WTC11 (cell line): Measurements from ENCODE around the gene CFAP91. TPM values are rescaled to one million over a fixed set of nuclear protein-coding genes. Genes with fewer than 3 reads are reported as not detected.
A peak's percentile ranks its signal among the peaks of the same experiment; 100 is the strongest.

Experiments used
- ATAC-seq: fragments of 200-7000 bp; cut with Tn5 transposase; 2 replicates; pipeline ENCODE4 v1.10.0; 2021; ENCODE audit warnings: mild to moderate bottlenecking, moderate library complexity
- CTCF ChIA-PET: fragments of 300-600 bp; sonication (Branson Sonifier 250); formaldehyde crosslinking; loops from one replicate; lab custom pipeline; 2021; ENCODE audit warnings: antibody characterized with exemption; lab: Charles Lee
- POLR2A ChIA-PET: fragments of 350-600 bp; sonication (Branson Sonifier 250); formaldehyde crosslinking; loops from one replicate; lab custom pipeline; 2021; ENCODE audit warnings: antibody characterized with exemption; lab: Charles Lee
- DNase-seq: peaks from one replicate; pipeline ENCODE4 v3.0.0; 2021; ENCODE audit warnings: low spot score
- H3K27ac Mint-ChIP-seq: 2 replicates; pipeline ENCODE4 v1.8.0; 2021; ENCODE audit warnings: mixed read lengths
- H3K27me3 Mint-ChIP-seq: 2 replicates; pipeline ENCODE4 v1.8.0; 2021; ENCODE audit warnings: low read depth, mild to moderate bottlenecking, moderate library complexity, mixed read lengths
- H3K36me3 Mint-ChIP-seq: 2 replicates; pipeline ENCODE4 v1.8.0; 2021; ENCODE audit warnings: mixed read lengths
- H3K4me1 Mint-ChIP-seq: 2 replicates; pipeline ENCODE4 v1.8.0; 2022; ENCODE audit warnings: mixed read lengths
- H3K4me3 Mint-ChIP-seq: 2 replicates; pipeline ENCODE4 v1.8.0; 2021; ENCODE audit warnings: mild to moderate bottlenecking, moderate library complexity, mixed read lengths
- H3K9me3 Mint-ChIP-seq: 2 replicates; pipeline ENCODE4 v1.8.0; 2021; ENCODE audit warnings: mixed read lengths
- ATF1 ChIP-seq: sonication (generic); formaldehyde crosslinking; IDR thresholded peaks from 2 replicates; pipeline ENCODE4 v1.8.1; 2023; ENCODE audit warnings: mild to moderate bottlenecking, moderate library complexity, missing genetic modification reagents
- CBFB ChIP-seq: sonication (generic); formaldehyde crosslinking; IDR thresholded peaks from 2 replicates; pipeline ENCODE4 v1.8.1; 2022; ENCODE audit warnings: mild to moderate bottlenecking, low read depth, missing genetic modification reagents
- EMX1 ChIP-seq: fragments of 250-450 bp; sonication (Bioruptor Pico); IDR thresholded peaks from 2 replicates; pipeline ENCODE4 v1.8.0; 2021; ENCODE audit warnings: mild to moderate bottlenecking
- FOXJ3 ChIP-seq: sonication (generic); formaldehyde crosslinking; IDR thresholded peaks from 2 replicates; pipeline ENCODE4 v1.9.0; 2021; ENCODE audit warnings: missing genetic modification reagents, mild to moderate bottlenecking, borderline replicate concordance
- FOXP1 ChIP-seq: sonication (generic); formaldehyde crosslinking; IDR thresholded peaks from 2 replicates; pipeline ENCODE4 v1.8.0; 2022; ENCODE audit warnings: missing genetic modification reagents, mild to moderate bottlenecking, moderate library complexity, borderline replicate concordance
- IRF2 ChIP-seq: sonication (generic); formaldehyde crosslinking; IDR thresholded peaks from 2 replicates; pipeline ENCODE4 v1.8.0; 2022; ENCODE audit warnings: low read depth, missing genetic modification reagents, borderline replicate concordance
- KAT7 ChIP-seq: sonication (generic); formaldehyde crosslinking; IDR thresholded peaks from 2 replicates; pipeline ENCODE4 v1.8.1; 2023; ENCODE audit warnings: missing genetic modification reagents, mild to moderate bottlenecking, borderline replicate concordance
- NFE2L1 ChIP-seq: sonication (generic); formaldehyde crosslinking; IDR thresholded peaks from 2 replicates; pipeline ENCODE4 v1.8.1; 2023; ENCODE audit warnings: missing genetic modification reagents
- NR1H2 ChIP-seq: sonication (generic); formaldehyde crosslinking; IDR thresholded peaks from 2 replicates; pipeline ENCODE4 v1.9.0; 2021; ENCODE audit warnings: mild to moderate bottlenecking, moderate library complexity, missing genetic modification reagents
- RELA ChIP-seq: sonication (generic); formaldehyde crosslinking; IDR thresholded peaks from 2 replicates; pipeline ENCODE4 v1.8.1; 2022; ENCODE audit warnings: missing genetic modification reagents, mild to moderate bottlenecking, borderline replicate concordance
- SMAD3 ChIP-seq: sonication (generic); formaldehyde crosslinking; IDR thresholded peaks from 2 replicates; pipeline ENCODE4 v1.8.0; 2022; ENCODE audit warnings: missing genetic modification reagents, mild to moderate bottlenecking, borderline replicate concordance
- SOX15 ChIP-seq: fragments of 250-450 bp; sonication (Bioruptor Pico); IDR thresholded peaks from 2 replicates; pipeline ENCODE4 v1.9.0; 2021; ENCODE audit warnings: mild to moderate bottlenecking
- TEAD4 ChIP-seq: sonication (generic); formaldehyde crosslinking; IDR thresholded peaks from 2 replicates; pipeline ENCODE4 v1.8.0; 2022; ENCODE audit warnings: mild to moderate bottlenecking, missing genetic modification reagents
- ZBTB21 ChIP-seq: sonication (generic); formaldehyde crosslinking; IDR thresholded peaks from 2 replicates; pipeline ENCODE4 v1.8.1; 2023; ENCODE audit warnings: mild to moderate bottlenecking, missing genetic modification reagents, borderline replicate concordance
- ZNF232 ChIP-seq: sonication (generic); formaldehyde crosslinking; IDR thresholded peaks from 2 replicates; pipeline ENCODE4 v1.8.0; 2022; ENCODE audit warnings: mild to moderate bottlenecking, missing genetic modification reagents
- ZNF396 ChIP-seq: fragments of 250-450 bp; sonication (Bioruptor Pico); IDR thresholded peaks from 2 replicates; pipeline ENCODE4 v1.8.0; 2021; ENCODE audit warnings: mild to moderate bottlenecking, moderate library complexity, borderline replicate concordance
- ZNF416 ChIP-seq: fragments of 250-450 bp; sonication (Bioruptor Pico); IDR thresholded peaks from 2 replicates; pipeline ENCODE4 v1.9.0; 2021; ENCODE audit warnings: mild to moderate bottlenecking, inconsistent platforms
- total RNA-seq: library from RNA; stranded (reverse); gene quantifications from 3 replicates; pipeline ENCODE4 v1.2.3, GENCODE V29; 2021
- TF ChIP-seq, protein P1 (sequence below): sonication (generic); formaldehyde crosslinking; IDR thresholded peaks from 2 replicates; pipeline ENCODE4 v1.8.1; 2022; ENCODE audit warnings: mild to moderate bottlenecking, missing genetic modification reagents, moderate library complexity, borderline replicate concordance
- TF ChIP-seq, protein P2 (sequence below): sonication (generic); formaldehyde crosslinking; IDR thresholded peaks from 2 replicates; pipeline ENCODE4 v1.8.1; 2023; ENCODE audit warnings: mild to moderate bottlenecking, moderate library complexity, missing genetic modification reagents
- TF ChIP-seq, protein P3 (sequence below): sonication (generic); formaldehyde crosslinking; IDR thresholded peaks from 2 replicates; pipeline ENCODE4 v1.8.1; 2022; ENCODE audit warnings: low read depth, missing genetic modification reagents, borderline replicate concordance
- TF ChIP-seq, protein P4 (sequence below): sonication (generic); formaldehyde crosslinking; IDR thresholded peaks from 2 replicates; pipeline ENCODE4 v1.8.0; 2022; ENCODE audit warnings: missing genetic modification reagents
- TF ChIP-seq, protein P5 (sequence below): sonication (generic); formaldehyde crosslinking; IDR thresholded peaks from 2 replicates; pipeline ENCODE4 v1.8.1; 2022; ENCODE audit warnings: low read depth, mild to moderate bottlenecking, moderate library complexity, missing genetic modification reagents, borderline replicate concordance
- TF ChIP-seq, protein P6 (sequence below): sonication (generic); formaldehyde crosslinking; IDR thresholded peaks from 2 replicates; pipeline ENCODE4 v1.8.0; 2023; ENCODE audit warnings: missing genetic modification reagents
- TF ChIP-seq, protein P7 (sequence below): sonication (generic); formaldehyde crosslinking; conservative IDR thresholded peaks from 2 replicates; pipeline ENCODE4 v1.8.1; 2022; ENCODE audit warnings: mild to moderate bottlenecking, missing genetic modification reagents
- TF ChIP-seq, protein P8 (sequence below): sonication (generic); formaldehyde crosslinking; IDR thresholded peaks from 2 replicates; pipeline ENCODE4 v1.8.0; 2022; ENCODE audit warnings: mild to moderate bottlenecking, missing genetic modification reagents

The CFAP91 gene
- total RNA-seq, 1 experiment from 2014 or later: 3.5 TPM

DNA sequence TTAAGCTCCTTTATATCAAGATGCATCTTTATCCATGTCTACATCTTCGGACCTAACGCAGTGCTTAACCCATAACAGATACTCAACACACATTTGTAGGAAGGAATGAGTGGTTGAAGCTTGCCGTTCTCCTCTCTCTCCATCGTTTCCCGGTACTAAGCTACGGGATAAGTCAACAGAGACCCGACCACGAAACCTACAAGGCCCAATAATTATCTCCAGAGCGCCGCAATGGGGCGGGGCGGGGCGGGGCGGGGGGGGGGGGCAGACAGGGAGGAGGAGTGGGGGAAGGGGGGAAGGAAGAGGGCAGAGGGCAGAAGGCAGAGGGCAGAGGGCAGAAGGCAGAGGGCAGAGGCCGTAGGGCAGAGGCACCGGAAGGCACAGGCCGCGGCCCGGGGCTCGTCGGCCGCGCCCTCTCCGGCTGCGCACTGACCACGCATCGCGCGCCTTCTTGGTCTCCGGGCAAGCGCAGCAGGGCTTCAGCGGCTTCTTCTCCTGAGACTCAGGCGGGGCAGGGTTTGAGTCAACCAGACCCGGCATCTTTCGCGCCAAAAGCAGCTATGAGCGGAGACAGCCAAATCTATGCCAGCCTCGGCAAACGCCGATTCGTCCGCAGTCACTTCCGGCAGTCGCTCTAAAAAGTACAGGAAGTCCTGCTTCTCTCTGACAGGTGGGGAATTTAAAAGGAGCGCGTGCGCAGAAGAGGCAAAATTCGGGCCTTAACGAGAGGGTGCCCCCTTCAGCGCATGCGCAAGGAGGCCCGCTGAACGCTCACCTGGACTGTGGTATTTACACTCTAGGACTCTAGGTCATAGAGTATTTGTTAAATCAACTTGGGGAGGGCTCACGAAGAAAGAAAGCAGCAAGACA is 25.8 kb upstream of the CFAP91 start, which contains the start of gene COX17 (continued):
- TF ChIP-seq, protein P1, sequence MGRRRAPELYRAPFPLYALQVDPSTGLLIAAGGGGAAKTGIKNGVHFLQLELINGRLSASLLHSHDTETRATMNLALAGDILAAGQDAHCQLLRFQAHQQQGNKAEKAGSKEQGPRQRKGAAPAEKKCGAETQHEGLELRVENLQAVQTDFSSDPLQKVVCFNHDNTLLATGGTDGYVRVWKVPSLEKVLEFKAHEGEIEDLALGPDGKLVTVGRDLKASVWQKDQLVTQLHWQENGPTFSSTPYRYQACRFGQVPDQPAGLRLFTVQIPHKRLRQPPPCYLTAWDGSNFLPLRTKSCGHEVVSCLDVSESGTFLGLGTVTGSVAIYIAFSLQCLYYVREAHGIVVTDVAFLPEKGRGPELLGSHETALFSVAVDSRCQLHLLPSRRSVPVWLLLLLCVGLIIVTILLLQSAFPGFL (CRISPR knock-in tag): no peak
- no peak for TF ChIP-seq ZNF416 (CRISPR knock-in tag)
- TF ChIP-seq, protein P2, sequence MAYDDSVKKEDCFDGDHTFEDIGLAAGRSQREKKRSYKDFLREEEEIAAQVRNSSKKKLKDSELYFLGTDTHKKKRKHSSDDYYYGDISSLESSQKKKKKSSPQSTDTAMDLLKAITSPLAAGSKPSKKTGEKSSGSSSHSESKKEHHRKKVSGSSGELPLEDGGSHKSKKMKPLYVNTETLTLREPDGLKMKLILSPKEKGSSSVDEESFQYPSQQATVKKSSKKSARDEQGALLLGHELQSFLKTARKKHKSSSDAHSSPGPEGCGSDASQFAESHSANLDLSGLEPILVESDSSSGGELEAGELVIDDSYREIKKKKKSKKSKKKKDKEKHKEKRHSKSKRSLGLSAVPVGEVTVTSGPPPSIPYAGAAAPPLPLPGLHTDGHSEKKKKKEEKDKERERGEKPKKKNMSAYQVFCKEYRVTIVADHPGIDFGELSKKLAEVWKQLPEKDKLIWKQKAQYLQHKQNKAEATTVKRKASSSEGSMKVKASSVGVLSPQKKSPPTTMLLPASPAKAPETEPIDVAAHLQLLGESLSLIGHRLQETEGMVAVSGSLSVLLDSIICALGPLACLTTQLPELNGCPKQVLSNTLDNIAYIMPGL: no peak
- TF ChIP-seq, protein P3, sequence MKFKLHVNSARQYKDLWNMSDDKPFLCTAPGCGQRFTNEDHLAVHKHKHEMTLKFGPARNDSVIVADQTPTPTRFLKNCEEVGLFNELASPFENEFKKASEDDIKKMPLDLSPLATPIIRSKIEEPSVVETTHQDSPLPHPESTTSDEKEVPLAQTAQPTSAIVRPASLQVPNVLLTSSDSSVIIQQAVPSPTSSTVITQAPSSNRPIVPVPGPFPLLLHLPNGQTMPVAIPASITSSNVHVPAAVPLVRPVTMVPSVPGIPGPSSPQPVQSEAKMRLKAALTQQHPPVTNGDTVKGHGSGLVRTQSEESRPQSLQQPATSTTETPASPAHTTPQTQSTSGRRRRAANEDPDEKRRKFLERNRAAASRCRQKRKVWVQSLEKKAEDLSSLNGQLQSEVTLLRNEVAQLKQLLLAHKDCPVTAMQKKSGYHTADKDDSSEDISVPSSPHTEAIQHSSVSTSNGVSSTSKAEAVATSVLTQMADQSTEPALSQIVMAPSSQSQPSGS: no peak
- TF ChIP-seq CBFB (CRISPR knock-in tag): no peak
- TF ChIP-seq IRF2 (CRISPR knock-in tag): no peak
- no peak for TF ChIP-seq SMAD3
- TF ChIP-seq, protein P4, sequence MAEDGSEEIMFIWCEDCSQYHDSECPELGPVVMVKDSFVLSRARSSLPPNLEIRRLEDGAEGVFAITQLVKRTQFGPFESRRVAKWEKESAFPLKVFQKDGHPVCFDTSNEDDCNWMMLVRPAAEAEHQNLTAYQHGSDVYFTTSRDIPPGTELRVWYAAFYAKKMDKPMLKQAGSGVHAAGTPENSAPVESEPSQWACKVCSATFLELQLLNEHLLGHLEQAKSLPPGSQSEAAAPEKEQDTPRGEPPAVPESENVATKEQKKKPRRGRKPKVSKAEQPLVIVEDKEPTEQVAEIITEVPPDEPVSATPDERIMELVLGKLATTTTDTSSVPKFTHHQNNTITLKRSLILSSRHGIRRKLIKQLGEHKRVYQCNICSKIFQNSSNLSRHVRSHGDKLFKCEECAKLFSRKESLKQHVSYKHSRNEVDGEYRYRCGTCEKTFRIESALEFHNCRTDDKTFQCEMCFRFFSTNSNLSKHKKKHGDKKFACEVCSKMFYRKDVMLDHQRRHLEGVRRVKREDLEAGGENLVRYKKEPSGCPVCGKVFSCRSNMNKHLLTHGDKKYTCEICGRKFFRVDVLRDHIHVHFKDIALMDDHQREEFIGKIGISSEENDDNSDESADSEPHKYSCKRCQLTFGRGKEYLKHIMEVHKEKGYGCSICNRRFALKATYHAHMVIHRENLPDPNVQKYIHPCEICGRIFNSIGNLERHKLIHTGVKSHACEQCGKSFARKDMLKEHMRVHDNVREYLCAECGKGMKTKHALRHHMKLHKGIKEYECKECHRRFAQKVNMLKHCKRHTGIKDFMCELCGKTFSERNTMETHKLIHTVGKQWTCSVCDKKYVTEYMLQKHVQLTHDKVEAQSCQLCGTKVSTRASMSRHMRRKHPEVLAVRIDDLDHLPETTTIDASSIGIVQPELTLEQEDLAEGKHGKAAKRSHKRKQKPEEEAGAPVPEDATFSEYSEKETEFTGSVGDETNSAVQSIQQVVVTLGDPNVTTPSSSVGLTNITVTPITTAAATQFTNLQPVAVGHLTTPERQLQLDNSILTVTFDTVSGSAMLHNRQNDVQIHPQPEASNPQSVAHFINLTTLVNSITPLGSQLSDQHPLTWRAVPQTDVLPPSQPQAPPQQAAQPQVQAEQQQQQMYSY (CRISPR knock-in tag): no peak
- TF ChIP-seq ZNF396: no peak
- TF ChIP-seq FOXP1: 0 out of 2 replicates have a peak, but pooled peaks have one; percentile 57
- no peak for TF ChIP-seq KAT7 (CRISPR knock-in tag)
- TF ChIP-seq ZBTB21 (CRISPR knock-in tag): peak; percentile 27; the same call in 1 of the 2 replicates
- TF ChIP-seq NFE2L1: no peak
- 0 out of 2 replicates have a peak, but pooled peaks have one; percentile 23 for TF ChIP-seq ZNF232 (CRISPR knock-in tag)
- no peak for TF ChIP-seq ATF1
- no peak for TF ChIP-seq SOX15
- no peak for TF ChIP-seq FOXJ3 (CRISPR knock-in tag)
- TF ChIP-seq, all 79 proteins: peak for 14

DNA sequence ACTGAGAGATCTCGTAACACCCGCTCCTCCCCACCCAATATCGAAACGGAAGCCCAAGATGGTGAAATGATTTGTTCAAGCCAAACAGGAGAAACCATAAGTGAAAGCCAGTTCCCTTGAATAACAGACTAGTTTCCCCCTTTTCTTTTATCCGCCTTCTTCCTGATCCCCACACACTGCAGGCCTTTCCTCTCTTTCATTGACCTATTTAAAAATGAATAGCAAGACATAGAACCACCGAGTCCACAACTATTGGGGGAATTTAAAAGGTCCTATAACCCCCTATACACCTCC is 25.2 kb upstream of the CFAP91 start:
- Mint-ChIP-seq H3K36me3 (peaks cover 21% of the 10 kb centered on the region), H3K27me3 (peaks cover 4% of the 10 kb centered on the region; the same call in 1 of the 2 replicates), H3K27ac (peak overlapping the region; percentile 96), H3K4me3 (peak overlapping the region; percentile 97), H3K9me3 (no peaks in the 10 kb centered on the region), H3K4me1 (peaks cover 20% of the 10 kb centered on the region)
- ATAC-seq (peak; percentile 38), DNase-seq (no peak)
- ChIA-PET CTCF (no interaction called here), POLR2A (no interaction called here)
- no peak for TF ChIP-seq RELA (CRISPR knock-in tag)
- TF ChIP-seq, protein P5, sequence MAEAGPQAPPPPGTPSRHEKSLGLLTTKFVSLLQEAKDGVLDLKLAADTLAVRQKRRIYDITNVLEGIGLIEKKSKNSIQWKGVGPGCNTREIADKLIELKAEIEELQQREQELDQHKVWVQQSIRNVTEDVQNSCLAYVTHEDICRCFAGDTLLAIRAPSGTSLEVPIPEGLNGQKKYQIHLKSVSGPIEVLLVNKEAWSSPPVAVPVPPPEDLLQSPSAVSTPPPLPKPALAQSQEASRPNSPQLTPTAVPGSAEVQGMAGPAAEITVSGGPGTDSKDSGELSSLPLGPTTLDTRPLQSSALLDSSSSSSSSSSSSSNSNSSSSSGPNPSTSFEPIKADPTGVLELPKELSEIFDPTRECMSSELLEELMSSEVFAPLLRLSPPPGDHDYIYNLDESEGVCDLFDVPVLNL (CRISPR knock-in tag): no peak
- TF ChIP-seq, protein P6, sequence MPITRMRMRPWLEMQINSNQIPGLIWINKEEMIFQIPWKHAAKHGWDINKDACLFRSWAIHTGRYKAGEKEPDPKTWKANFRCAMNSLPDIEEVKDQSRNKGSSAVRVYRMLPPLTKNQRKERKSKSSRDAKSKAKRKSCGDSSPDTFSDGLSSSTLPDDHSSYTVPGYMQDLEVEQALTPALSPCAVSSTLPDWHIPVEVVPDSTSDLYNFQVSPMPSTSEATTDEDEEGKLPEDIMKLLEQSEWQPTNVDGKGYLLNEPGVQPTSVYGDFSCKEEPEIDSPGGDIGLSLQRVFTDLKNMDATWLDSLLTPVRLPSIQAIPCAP (CRISPR knock-in tag): no peak
- TF ChIP-seq, protein P7, sequence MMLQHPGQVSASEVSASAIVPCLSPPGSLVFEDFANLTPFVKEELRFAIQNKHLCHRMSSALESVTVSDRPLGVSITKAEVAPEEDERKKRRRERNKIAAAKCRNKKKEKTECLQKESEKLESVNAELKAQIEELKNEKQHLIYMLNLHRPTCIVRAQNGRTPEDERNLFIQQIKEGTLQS (CRISPR knock-in tag): no peak
- TF ChIP-seq TEAD4 (CRISPR knock-in tag): no peak
- TF ChIP-seq EMX1 (CRISPR knock-in tag): no peak
- TF ChIP-seq, protein P8, sequence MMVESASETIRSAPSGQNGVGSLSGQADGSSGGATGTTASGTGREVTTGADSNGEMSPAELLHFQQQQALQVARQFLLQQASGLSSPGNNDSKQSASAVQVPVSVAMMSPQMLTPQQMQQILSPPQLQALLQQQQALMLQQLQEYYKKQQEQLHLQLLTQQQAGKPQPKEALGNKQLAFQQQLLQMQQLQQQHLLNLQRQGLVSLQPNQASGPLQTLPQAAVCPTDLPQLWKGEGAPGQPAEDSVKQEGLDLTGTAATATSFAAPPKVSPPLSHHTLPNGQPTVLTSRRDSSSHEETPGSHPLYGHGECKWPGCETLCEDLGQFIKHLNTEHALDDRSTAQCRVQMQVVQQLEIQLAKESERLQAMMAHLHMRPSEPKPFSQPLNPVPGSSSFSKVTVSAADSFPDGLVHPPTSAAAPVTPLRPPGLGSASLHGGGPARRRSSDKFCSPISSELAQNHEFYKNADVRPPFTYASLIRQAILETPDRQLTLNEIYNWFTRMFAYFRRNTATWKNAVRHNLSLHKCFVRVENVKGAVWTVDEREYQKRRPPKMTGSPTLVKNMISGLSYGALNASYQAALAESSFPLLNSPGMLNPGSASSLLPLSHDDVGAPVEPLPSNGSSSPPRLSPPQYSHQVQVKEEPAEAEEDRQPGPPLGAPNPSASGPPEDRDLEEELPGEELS: no peak
- no peak for TF ChIP-seq NR1H2 (CRISPR knock-in tag)
